ENCODE measurements around the gene BTAF1. TPM values are rescaled to one million over a fixed set of nuclear protein-coding genes. Genes with fewer than 3 reads are reported as not detected.

The BTAF1 gene
- 49.9 and 50.5 TPM in 2 replicates for total RNA-seq

GRCh38 chr10:91923371-91924211 is at the start of gene BTAF1:
Gene BTAF1 (plus strand): TSS chr10:91923770. CDS start chr10:91924077, 307 bp downstream.

GRCh38 chr10:91909117-91909677 is 14.4 kb upstream of the BTAF1 start, which contains the start of gene FGFBP3:
Gene FGFBP3 (minus strand): TSS chr10:91909486. CDS start chr10:91908969, 517 bp downstream.

Other genes with a start within 250 kb of the BTAF1 start
- 41.0 and 46.4 TPM in 2 replicates for gene TNKS2, start 125.3 kb upstream of the BTAF1 start, total RNA-seq
- 0.28 TPM in 2 replicates for gene FGFBP3, start 14.3 kb upstream of the BTAF1 start, total RNA-seq

All from smooth muscle cell of bladder (primary cell).